Measurements from ENCODE around the gene ACSL4. TPM values are rescaled to one million over a fixed set of nuclear protein-coding genes. Genes with fewer than 3 reads are reported as not detected.

The ACSL4 gene
- polyA plus RNA-seq, 1 of the 3 experiments (the other 2 are of a cell fraction), result 18.1 TPM

GRCh38 chrX:109719264-109719663 is 13.8 kb downstream of the ACSL4 start (continued):
- TF ChIP-seq EP300 (IDR thresholded peaks at IDR 0.05; ENCODE audit: borderline replicate concordance in 1 of 2, low read depth in 1 of 2, low read length in 1 of 2) (no peak), FOSL2 (IDR thresholded peaks at IDR 0.05; ENCODE audit: borderline replicate concordance, low read depth) (no peak), PBX3 (IDR thresholded peaks at IDR 0.05) (no peak), FOXJ3 (CRISPR knock-in tag; IDR thresholded peaks at IDR 0.05) (no peak), RFX5 (IDR thresholded peaks at IDR 0.05; ENCODE audit: low read length) (no peak), TCF12 (IDR thresholded peaks at IDR 0.05) (no peak), TEAD4 (IDR thresholded peaks at IDR 0.05; ENCODE audit: borderline replicate concordance, insufficient read depth) (no peak), RCOR1 (IDR thresholded peaks at IDR 0.05; ENCODE audit: low read length) (no peak), MXI1 (IDR thresholded peaks at IDR 0.05; ENCODE audit: low read depth, low read length) (no peak)

GRCh38 chrX:109716431-109717028 is 16.5 kb downstream of the ACSL4 start:
- Histone ChIP-seq H3K4me3 (ENCODE audit: low read depth in 2 of 2, low read length in 1 of 2) (no peak overlapping the region), H2AFZ (ENCODE audit: low read depth) (no peak overlapping the region), H4K20me1 (ENCODE audit: insufficient read depth) (no peaks in the 10 kb centered on the region), H3K9ac (no peak overlapping the region), H3K9me3 (no peaks in the 10 kb centered on the region), H3K27me3 (ENCODE audit: insufficient read depth) (no peaks in the 10 kb centered on the region; the same call in 1 of the 2 replicates), H3K4me2 (no peak overlapping the region), H3F3A (replicated peaks; ENCODE audit: insufficient read depth) (peaks cover 14% of the 10 kb centered on the region), H3K36me3 (replicated peaks in 1 of 2; ENCODE audit: control insufficient read depth in 1 of 2, insufficient read depth in 2 of 2, low read length in 1 of 2) (no peaks in the 10 kb centered on the region), H3K4me1 (ENCODE audit: control insufficient read depth in 1 of 2, insufficient read depth in 2 of 2, low read depth in 1 of 2, low read length in 1 of 2) (peaks cover 0 to 5% of the 10 kb centered on the region in 2 experiments; a peak in 1 of 4 replicates), H3K27ac (ENCODE audit: low read depth in 2 of 2, low read length in 1 of 2) (peak overlapping the region in 1 of 2 experiments; percentile 40; a peak in 2 of 4 replicates), H3K79me2 (ENCODE audit: insufficient read depth) (peaks cover 84% of the 10 kb centered on the region), H3K9me2 (no peaks in the 10 kb centered on the region)
- 27% methylated on average over 1 of the region's 1 CpG for WGBS (ENCODE audit: low lambda C conversion rate)
- ChIA-PET POLR2A (no interaction called here), CTCF (interaction anchor here (7.0 kb wide), 1 partner anchor 140 kb away, joined by 105 read pairs; no protein-coding TSS in a partner anchor)
- TF ChIP-seq SIN3A (IDR thresholded peaks at IDR 0.05; ENCODE audit: borderline replicate concordance, low read depth, low read length), result no peak
- TF ChIP-seq USF1 (IDR thresholded peaks at IDR 0.05; ENCODE audit: borderline replicate concordance, low read depth), result no peak
- TF ChIP-seq POLR2AphosphoS5 (IDR thresholded peaks at IDR 0.05; ENCODE audit: low read depth, low read length), result no peak
- TF ChIP-seq USF2 (IDR thresholded peaks at IDR 0.05; ENCODE audit: borderline replicate concordance, low read depth, low read length), result no peak
- TF ChIP-seq RCOR1 (IDR thresholded peaks at IDR 0.05; ENCODE audit: low read length), result no peak
- TF ChIP-seq FOXJ3 (CRISPR knock-in tag; IDR thresholded peaks at IDR 0.05), result no peak
- no peak for TF ChIP-seq IRF3 (IDR thresholded peaks at IDR 0.05; ENCODE audit: low read depth, low read length)
- TF ChIP-seq FOSL2 (IDR thresholded peaks at IDR 0.05; ENCODE audit: borderline replicate concordance, low read depth), result no peak
- TF ChIP-seq GABPA (IDR thresholded peaks at IDR 0.05; ENCODE audit: low read depth), result no peak
- TF ChIP-seq PBX3 (IDR thresholded peaks at IDR 0.05), result no peak
- DNase-seq, result no peak

Data from SK-N-SH (cell line).